ENCODE data around the gene EPB41L2.

DNA sequence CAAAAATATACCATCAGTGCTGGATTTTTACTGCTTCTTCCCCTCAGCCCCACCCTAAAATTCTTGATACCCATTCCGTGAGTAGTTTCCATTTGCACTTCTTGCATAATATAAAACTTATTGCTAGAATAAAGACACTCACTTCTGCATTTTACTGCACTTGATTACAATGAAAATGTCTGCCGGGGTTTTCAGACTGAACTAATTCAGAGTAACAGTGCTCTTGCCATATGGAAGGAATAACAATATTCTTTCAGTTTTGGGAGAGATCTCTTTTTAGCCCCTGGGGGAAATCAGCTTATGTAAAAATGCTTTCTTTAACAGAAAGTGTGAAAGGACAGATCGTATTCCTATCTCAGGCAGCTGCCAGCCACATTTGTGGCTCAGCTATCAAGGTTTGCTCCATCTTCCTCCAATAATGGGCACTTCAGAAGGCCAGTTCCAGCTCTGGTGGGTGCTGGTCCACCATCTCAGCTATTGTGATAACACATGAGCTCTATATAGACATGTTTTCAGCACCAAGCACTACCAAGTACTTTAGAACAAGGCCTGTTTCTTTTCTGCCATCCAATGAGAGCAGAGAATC, 226.9 kb downstream of the EPB41L2 start:
- TF ChIP-seq POLR2A (IDR thresholded peaks at IDR 0.05) (no peak), POLR2AphosphoS5 (IDR thresholded peaks at IDR 0.05) (no peak), EP300 (IDR thresholded peaks at IDR 0.05) (no peak)
- TF ChIP-seq, protein P1, sequence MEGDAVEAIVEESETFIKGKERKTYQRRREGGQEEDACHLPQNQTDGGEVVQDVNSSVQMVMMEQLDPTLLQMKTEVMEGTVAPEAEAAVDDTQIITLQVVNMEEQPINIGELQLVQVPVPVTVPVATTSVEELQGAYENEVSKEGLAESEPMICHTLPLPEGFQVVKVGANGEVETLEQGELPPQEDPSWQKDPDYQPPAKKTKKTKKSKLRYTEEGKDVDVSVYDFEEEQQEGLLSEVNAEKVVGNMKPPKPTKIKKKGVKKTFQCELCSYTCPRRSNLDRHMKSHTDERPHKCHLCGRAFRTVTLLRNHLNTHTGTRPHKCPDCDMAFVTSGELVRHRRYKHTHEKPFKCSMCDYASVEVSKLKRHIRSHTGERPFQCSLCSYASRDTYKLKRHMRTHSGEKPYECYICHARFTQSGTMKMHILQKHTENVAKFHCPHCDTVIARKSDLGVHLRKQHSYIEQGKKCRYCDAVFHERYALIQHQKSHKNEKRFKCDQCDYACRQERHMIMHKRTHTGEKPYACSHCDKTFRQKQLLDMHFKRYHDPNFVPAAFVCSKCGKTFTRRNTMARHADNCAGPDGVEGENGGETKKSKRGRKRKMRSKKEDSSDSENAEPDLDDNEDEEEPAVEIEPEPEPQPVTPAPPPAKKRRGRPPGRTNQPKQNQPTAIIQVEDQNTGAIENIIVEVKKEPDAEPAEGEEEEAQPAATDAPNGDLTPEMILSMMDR (IDR thresholded peaks at IDR 0.05) = no peak
